H1 (cell line): ENCODE measurements around the gene SNX32. TPM values are rescaled to one million over a fixed set of nuclear protein-coding genes. Genes with fewer than 3 reads are reported as not detected.

Source experiments
- ATF2 ChIP-seq: IDR thresholded peaks from 2 replicates; pipeline ENCODE4 v1.6.1; 2012; ENCODE audit warnings: low read length, inconsistent platforms
- BACH1 ChIP-seq: IDR thresholded peaks from 2 replicates; pipeline ENCODE4 v1.6.1; 2012; ENCODE audit warnings: low read length, improper control_type of control experiment
- CBX5 ChIP-seq: fragments of 300-800, 300-1000 bp; sonication (generic); IDR thresholded peaks from 2 replicates; pipeline ENCODE4 v1.7.1; 2016; ENCODE audit warnings: antibody characterized with exemption, low read length, low read depth
- CEBPB ChIP-seq: IDR thresholded peaks from 2 replicates; pipeline ENCODE4 v1.6.1; 2012; ENCODE audit warnings: low read depth, low read length
- CHD1 ChIP-seq: IDR thresholded peaks from 2 replicates; pipeline ENCODE4 v1.6.1; 2012; ENCODE audit warnings: low read depth, low read length, improper control_type of control experiment
- CREB1 ChIP-seq: IDR thresholded peaks from 2 replicates; pipeline ENCODE4 v1.6.1; 2012; ENCODE audit warnings: inconsistent platforms
- E2F6 ChIP-seq: IDR thresholded peaks from 2 replicates; pipeline ENCODE4 v1.6.1; 2012; ENCODE audit warnings: inconsistent platforms
- FOSL1 ChIP-seq: IDR thresholded peaks from 2 replicates; pipeline ENCODE4 v1.6.1; 2011; ENCODE audit warnings: mild to moderate bottlenecking, low read depth, low read length, moderate library complexity; ENCODE audit not compliant: insufficient read depth
- HDAC6 ChIP-seq: IDR thresholded peaks from one replicate; pipeline ENCODE4 v1.7.1; 2012; ENCODE audit warnings: low read depth, mild to moderate bottlenecking, inconsistent platforms, low read length, moderate library complexity
- JUND ChIP-seq: IDR thresholded peaks from 2 replicates; pipeline ENCODE4 v1.6.1; 2011; ENCODE audit warnings: mild to moderate bottlenecking, improper control_type of control experiment, low read length
- KDM4A ChIP-seq: IDR thresholded peaks from one replicate; pipeline ENCODE4 v1.7.1; 2012; ENCODE audit warnings: low read depth, mild to moderate bottlenecking, moderate library complexity, low read length, inconsistent platforms; ENCODE audit not compliant: severe bottlenecking
- KDM5A ChIP-seq: fragments of 200-600 bp; IDR thresholded peaks from 2 replicates; pipeline ENCODE4 v1.7.1; 2012; ENCODE audit warnings: mild to moderate bottlenecking, low read length, inconsistent platforms, mixed read lengths
- NANOG ChIP-seq: IDR thresholded peaks from 2 replicates; pipeline ENCODE4 v1.6.1; 2011; ENCODE audit warnings: low read length, low read depth, mild to moderate bottlenecking, inconsistent platforms; ENCODE audit not compliant: insufficient read depth, poor library complexity, severe bottlenecking
- PHF8 ChIP-seq: fragments of 200-600 bp; sonication (generic); conservative IDR thresholded peaks from 2 replicates; pipeline ENCODE4 v1.7.1; 2012; ENCODE audit warnings: low read depth, mild to moderate bottlenecking, inconsistent platforms, low read length, moderate library complexity
- POLR2A ChIP-seq, 2 experiments: IDR thresholded peaks; 1 replicate in 1 of 2; 2 replicates in 1 of 2; pipeline ENCODE4 v1.6.1; 2011; ENCODE audit warnings: low read depth in 2 of 2, low read length in 2 of 2, mild to moderate bottlenecking in 2 of 2; ENCODE audit errors: control extremely low read depth in 1 of 2
- RFX5 ChIP-seq: IDR thresholded peaks from 2 replicates; pipeline ENCODE4 v1.6.1; 2011; ENCODE audit warnings: low read depth, low read length, improper control_type of control experiment, borderline replicate concordance
- SIRT6 ChIP-seq: IDR thresholded peaks from one replicate; pipeline ENCODE4 v1.7.1; 2012; ENCODE audit warnings: low read length, inconsistent platforms
- SP1 ChIP-seq: IDR thresholded peaks from 2 replicates; pipeline ENCODE4 v1.6.1; 2011; ENCODE audit warnings: low read depth, low read length
- SRF ChIP-seq: IDR thresholded peaks from 2 replicates; pipeline ENCODE4 v1.6.1; 2011; ENCODE audit warnings: mild to moderate bottlenecking, low read depth, low read length, moderate library complexity
- SUZ12 ChIP-seq: fragments of 200-600 bp; sonication (generic); IDR thresholded peaks from 2 replicates; pipeline ENCODE4 v1.6.1; 2012; ENCODE audit warnings: mild to moderate bottlenecking, inconsistent platforms, low read length, moderate library complexity, mixed read lengths
- TBP ChIP-seq: IDR thresholded peaks from 2 replicates; pipeline ENCODE4 v1.6.1; 2011; ENCODE audit warnings: low read depth, low read length, improper control_type of control experiment
- polyA plus RNA-seq, 7 experiments: library from polyadenylated mRNA; depleted of rRNA in 3 of 7; stranded (reverse) in 5 of 7; unstranded in 2 of 7; fragments of >200 nt in 5 of 7; fragments of 200-250 nt in 2 of 7; gene quantifications; 1 replicate in 5 of 7; 2 replicates in 1 of 7; 4 replicates in 1 of 7; pipeline versions ENCODE4 v1.2.1 to v1.2.3, GENCODE V29; 2011 to 2013; ENCODE audit warnings: missing spikeins in 2 of 7, mixed read lengths in 2 of 7
- total RNA-seq: library from RNA; stranded (reverse); fragmentation: NEBNext Ultra II Directional; extraction: Animal tissue kit (Norgen Biotek cat#: 25700); gene quantifications from 2 replicates; pipeline ENCODE4 v1.2.1, GENCODE V29; 2021
- TF ChIP-seq, protein P1 (sequence below): IDR thresholded peaks from 2 replicates; pipeline ENCODE4 v1.6.1; 2011; ENCODE audit warnings: low read depth, mild to moderate bottlenecking, low read length; ENCODE audit not compliant: insufficient read depth

The SNX32 gene
- total and polyA plus RNA-seq, 2 of the 8 experiments (the other 6 are each of a cell fraction or from before 2014, with no cell fraction given), result 0.76 to 2.2 TPM

DNA sequence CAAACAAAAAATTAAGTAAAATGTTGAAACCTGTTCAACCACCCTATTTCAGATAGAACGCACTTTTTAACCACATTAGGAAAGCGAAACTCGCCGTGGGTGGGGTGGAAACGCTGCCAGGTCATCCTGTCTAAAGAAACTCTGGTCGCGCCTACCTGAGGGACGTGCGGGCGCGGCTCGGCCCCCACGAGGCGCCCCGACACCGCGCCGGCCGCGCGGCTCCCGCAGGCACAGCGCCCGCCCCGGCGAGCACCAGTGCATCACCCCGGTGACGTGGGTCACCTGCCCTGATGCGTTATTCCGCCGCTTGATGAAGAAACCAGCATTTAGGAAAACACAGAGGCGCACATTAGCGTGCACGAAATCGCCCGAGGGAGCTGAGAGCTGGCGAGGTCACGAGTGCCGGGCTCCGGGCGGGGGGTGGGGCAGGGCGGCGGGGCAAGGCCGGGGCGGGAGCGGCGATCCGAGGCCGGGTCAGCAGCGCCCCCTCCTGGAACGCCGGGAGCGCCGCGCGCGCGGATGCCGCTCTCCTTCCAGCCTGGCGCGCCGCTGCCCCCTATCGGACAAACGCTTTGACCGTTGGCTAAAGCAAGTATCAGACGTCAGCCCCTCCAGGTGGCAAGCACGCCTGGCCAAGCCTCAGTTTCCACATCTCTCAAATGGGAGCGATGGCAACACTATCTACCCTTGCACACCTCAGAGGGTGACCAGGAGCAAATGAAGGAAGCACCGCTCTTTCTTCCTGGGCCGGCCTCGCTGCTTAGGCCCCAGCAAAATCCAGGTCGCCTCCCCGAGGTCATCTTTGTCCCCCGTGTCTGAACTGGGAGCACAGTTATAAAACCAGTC is 15.7 kb upstream of the SNX32 start (continued):
- no peak for TF ChIP-seq ATF2
- TF ChIP-seq SIRT6, result no peak
- no peak for TF ChIP-seq E2F6
- no peak for TF ChIP-seq CHD1
- TF ChIP-seq, protein P1, sequence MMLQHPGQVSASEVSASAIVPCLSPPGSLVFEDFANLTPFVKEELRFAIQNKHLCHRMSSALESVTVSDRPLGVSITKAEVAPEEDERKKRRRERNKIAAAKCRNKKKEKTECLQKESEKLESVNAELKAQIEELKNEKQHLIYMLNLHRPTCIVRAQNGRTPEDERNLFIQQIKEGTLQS, result 0 out of 2 replicates have a peak, but pooled peaks have one; percentile 55
- TF ChIP-seq RFX5, result no peak
- peak; percentile 76 for TF ChIP-seq CREB1
- 0 out of 2 replicates have a peak, but pooled peaks have one; percentile 29 for TF ChIP-seq SP1
- TF ChIP-seq JUND, result peak; percentile 39; the same call in 1 of the 2 replicates
- no peak for TF ChIP-seq SUZ12
- no peak for TF ChIP-seq CBX5
- TF ChIP-seq POLR2A (IDR thresholded peaks at IDR 0.05; ENCODE audit: control extremely low read depth in 1 of 2, low read depth in 2 of 2, low read length in 2 of 2), result no peak
- TF ChIP-seq PHF8, result 0 out of 2 replicates have a peak, but pooled peaks have one; percentile 28
- TF ChIP-seq SRF, result 0 out of 2 replicates have a peak, but pooled peaks have one; percentile 10
- TF ChIP-seq TBP, result no peak; the same call in 1 of the 2 replicates
- TF ChIP-seq CEBPB, result no peak
- TF ChIP-seq FOSL1, result no peak
- TF ChIP-seq KDM5A, result no peak
- peak; percentile 27 for TF ChIP-seq NANOG
- peak; percentile 95 for TF ChIP-seq KDM4A
- TF ChIP-seq HDAC6, result no peak
- peak; percentile 64 for TF ChIP-seq BACH1
